IPS-15b (cell line): ENCODE measurements around the gene GPR146.
"Not testable (repeated sequence)": the region's sequence is repeated elsewhere in the genome, so short reads cannot be mapped to it uniquely, and the experiment has no call there.

Experiments used
- H3K27me3 ChIP-seq: one replicate; pipeline ENCODE4 v1.6.1; 2013; ENCODE audit warnings: low read length; ENCODE audit not compliant: control insufficient read depth, insufficient read depth
- H3K36me3 ChIP-seq: one replicate; pipeline ENCODE4 v1.6.1; 2013; ENCODE audit warnings: low read length; ENCODE audit not compliant: control insufficient read depth, insufficient read depth
- H3K4me1 ChIP-seq: one replicate; pipeline ENCODE4 v1.6.1; 2013; ENCODE audit warnings: mild to moderate bottlenecking, low read length; ENCODE audit not compliant: control insufficient read depth, insufficient read depth
- H3K4me3 ChIP-seq: one replicate; pipeline ENCODE4 v1.5.1; 2013; ENCODE audit warnings: low read depth, low read length
- H3K9ac ChIP-seq: one replicate; pipeline ENCODE4 v1.6.1; 2013; ENCODE audit warnings: low read depth, mild to moderate bottlenecking, low read length
- H3K9me3 ChIP-seq: one replicate; pipeline ENCODE4 v1.6.1; 2013; ENCODE audit warnings: mild to moderate bottlenecking, low read length; ENCODE audit not compliant: control insufficient read depth, insufficient read depth

Gene GPR146

DNA sequence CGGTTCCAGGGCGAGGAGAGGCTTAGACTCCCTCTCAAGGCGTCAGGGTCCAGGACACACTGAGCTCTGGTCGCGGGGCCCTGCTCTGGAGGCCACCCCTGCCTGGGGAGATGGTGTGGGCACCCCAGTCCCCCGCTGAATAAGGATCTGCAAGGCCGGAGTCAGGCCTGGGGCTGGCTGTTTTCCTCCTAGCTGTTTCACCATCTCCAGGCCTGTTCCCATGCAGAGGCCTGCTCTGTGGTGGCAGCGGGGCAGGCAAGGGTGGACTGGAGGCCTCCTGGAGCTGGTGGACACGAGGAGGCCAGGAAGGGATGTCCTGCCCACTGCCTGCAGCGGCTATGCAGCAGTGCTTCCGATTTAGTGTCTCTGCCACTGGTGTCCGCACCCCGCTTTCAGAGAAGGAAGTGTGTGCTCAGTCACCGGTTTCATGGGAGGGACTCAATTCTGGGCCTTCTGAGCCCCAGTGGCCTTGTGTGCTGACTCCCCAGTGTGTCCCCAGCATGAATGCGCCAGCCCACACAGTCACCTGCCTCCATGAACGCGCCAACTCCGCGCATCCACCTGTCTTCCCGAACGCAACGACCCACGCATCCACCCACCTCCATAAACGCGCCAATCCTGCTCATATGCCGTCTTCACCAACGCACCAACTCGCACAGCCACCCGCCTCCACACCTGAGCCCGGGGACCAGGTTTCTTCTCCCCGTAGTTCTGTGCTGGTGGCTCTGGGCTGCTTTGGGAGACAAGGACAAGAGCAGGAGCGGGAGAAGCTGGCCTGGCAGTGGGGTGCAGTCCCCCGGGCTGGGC is 14.5 kb upstream of the GPR146 start:
- Histone ChIP-seq H3K36me3 (peaks cover 6% of the 10 kb centered on the region), H3K9me3 (no peaks in the 10 kb centered on the region), H3K4me1 (no peaks in the 10 kb centered on the region), H3K4me3 (no peak overlapping the region), H3K27me3 (no peaks in the 10 kb centered on the region), H3K9ac (no peak overlapping the region)

DNA sequence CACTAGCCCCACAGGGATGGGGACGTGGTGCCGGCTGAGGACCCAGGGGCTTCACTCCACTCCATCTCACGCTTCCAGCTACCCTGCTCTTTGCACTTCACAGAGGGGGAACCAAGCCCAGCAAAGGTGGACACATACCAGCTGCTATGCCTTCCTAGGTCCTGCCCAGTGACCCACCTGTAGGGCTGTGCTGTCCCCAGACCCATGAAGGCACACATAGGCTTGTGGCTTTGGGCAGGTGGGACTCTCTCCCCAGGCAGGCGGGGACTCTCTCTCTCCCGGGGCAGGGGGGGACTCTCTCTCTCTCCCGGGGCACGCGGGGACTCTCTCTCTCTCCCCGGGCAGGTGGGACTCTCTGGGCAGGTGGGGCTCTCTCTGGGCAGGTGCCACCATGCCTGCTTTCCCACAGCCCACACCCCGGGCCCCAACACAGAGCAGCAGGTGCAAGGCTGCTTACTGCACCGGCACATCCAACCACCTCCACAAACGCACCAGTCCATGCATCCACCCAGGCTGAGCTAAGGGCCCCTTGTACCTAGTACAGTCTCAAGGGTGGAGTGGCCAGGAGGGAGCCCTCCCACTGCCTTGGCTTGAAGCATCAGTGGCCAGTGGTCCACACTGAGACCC is 13.8 kb upstream of the GPR146 start:
- H3K9me3 ChIP-seq: no peaks in the 10 kb centered on the region
- no peaks in the 10 kb centered on the region for H3K27me3 ChIP-seq
- no peaks in the 10 kb centered on the region for H3K4me1 ChIP-seq
- H3K9ac ChIP-seq: no peak overlapping the region
- H3K36me3 ChIP-seq: no peaks in the 10 kb centered on the region
- no peak overlapping the region for H3K4me3 ChIP-seq

DNA sequence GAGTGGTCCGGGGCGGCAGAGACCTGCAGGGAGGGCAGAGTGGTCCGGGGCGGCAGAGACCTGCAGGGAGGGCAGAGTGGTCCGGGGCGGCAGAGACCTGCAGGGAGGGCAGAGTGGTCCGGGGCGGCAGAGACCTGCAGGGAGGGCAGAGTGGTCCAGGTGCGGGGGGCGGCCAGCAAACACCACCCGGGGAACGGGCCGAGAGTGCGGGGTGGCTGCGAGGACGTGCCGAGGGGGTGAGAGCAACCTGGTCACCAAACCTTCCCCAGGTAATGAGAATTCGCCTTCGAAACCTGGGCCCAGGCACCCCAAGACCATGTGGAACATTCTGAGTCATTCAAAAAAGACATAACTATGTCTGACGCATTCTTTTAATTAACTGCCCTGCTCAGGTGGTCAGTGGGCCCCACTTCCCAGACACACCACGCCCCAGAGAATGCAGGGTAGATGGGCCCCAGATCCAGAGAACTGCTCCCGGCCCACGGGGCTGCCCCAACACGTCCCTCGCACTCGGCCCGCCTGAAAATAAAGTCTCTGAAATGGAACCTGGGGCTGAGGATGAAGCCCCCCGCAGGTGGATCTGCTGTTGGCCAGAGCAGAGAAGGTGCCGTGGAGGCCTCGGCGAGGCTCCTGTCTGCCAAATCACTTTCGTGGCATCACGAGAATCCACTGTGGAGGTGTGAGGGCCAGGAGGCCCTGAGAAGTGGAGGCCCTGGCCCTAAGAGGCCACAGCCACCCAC is 12.5 kb upstream of the GPR146 start:
- Histone ChIP-seq H3K9ac (no peak overlapping the region), H3K4me1 (no peaks in the 10 kb centered on the region), H3K27me3 (no peaks in the 10 kb centered on the region), H3K36me3 (peaks cover 5% of the 10 kb centered on the region), H3K4me3 (no peak overlapping the region), H3K9me3 (no peaks in the 10 kb centered on the region)

DNA sequence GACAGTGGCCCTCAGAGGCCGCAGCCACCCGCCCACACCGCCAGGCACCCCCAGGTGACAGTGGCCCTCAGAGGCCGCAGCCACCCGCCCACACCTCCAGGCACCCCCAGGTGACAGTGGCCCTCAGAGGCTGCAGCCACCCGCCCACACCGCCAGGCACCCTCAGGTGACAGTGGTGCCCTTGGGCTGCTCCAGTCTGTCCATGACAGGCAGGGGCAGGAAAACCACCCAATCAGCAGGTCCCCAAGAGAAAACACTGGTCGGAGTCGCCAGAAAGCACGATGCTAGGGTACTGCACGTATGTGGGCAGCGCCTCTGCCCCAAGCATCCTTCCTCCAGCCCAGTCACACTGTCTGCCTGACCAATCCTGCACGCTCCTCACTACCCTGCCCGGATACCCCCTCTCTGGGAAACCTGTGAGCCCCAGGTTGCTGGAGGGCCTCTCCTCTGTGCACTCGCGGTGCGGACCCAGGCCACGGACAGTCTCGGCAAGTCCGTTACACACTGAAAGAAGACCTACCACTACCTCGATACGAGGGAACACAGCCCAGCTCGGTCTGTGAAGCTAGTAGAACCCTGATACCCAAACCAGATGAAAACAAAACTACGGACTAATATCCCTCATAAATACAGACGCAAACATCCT is 11.7 kb upstream of the GPR146 start:
- no peaks in the 10 kb centered on the region for H3K9me3 ChIP-seq
- H3K4me1 ChIP-seq: no peaks in the 10 kb centered on the region
- H3K36me3 ChIP-seq: peaks cover 5% of the 10 kb centered on the region
- no peaks in the 10 kb centered on the region for H3K27me3 ChIP-seq
- no peak overlapping the region for H3K4me3 ChIP-seq
- H3K9ac ChIP-seq: no peak overlapping the region

GRCh38 chr7:1033546-1034145 is 10.7 kb upstream of the GPR146 start:
- no peaks in the 10 kb centered on the region for H3K4me1 ChIP-seq

GRCh38 chr7:1034769-1035168 is 9.6 kb upstream of the GPR146 start:
- not testable (repeated sequence) for H3K9ac ChIP-seq, H3K4me1 ChIP-seq, H3K36me3 ChIP-seq, H3K4me3 ChIP-seq, H3K9me3 ChIP-seq, H3K27me3 ChIP-seq

More at GRCh38 chr7:1033546-1034145, 10.7 kb upstream of the GPR146 start:
- peaks cover 5% of the 10 kb centered on the region for H3K36me3 ChIP-seq
- no peak overlapping the region for H3K4me3 ChIP-seq
- H3K9ac ChIP-seq: no peak overlapping the region
- no peaks in the 10 kb centered on the region for H3K9me3 ChIP-seq
- H3K27me3 ChIP-seq: no peaks in the 10 kb centered on the region

GRCh38 chr7:1036164-1036928 is 8.0 kb upstream of the GPR146 start:
- not testable (repeated sequence) for H3K36me3 ChIP-seq, H3K9ac ChIP-seq, H3K9me3 ChIP-seq, H3K4me3 ChIP-seq, H3K27me3 ChIP-seq, H3K4me1 ChIP-seq

GRCh38 chr7:1040233-1040632 is 4.1 kb upstream of the GPR146 start:
- not testable (repeated sequence) for H3K9me3 ChIP-seq, H3K4me1 ChIP-seq, H3K9ac ChIP-seq, H3K4me3 ChIP-seq, H3K36me3 ChIP-seq, H3K27me3 ChIP-seq

DNA sequence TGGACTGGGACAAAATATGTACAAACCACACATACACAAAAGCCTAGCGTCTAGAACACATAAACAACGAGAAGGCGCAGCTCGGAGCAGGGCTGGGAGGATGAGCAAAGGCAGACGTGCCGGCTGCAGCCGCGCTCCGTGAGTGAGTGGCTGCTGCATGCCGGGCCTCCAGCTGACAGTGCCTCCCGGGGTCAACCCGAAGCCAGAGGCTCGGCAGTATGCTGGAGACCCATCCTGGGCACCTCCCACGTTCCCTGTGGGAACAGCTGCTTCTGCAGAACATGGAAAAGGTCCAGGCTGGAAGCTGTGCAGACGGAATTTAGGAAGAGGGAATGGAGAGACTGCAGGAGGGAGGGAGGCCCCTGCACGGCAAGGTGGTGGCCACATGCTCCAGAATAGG is 3.6 kb upstream of the GPR146 start:
- Histone ChIP-seq H3K27me3 (no peaks in the 10 kb centered on the region), H3K4me3 (no peak overlapping the region), H3K9ac (no peak overlapping the region), H3K9me3 (no peaks in the 10 kb centered on the region), H3K4me1 (no peaks in the 10 kb centered on the region), H3K36me3 (peaks cover 5% of the 10 kb centered on the region)

- peaks cover 3% of the 10 kb centered on the region for H3K36me3 ChIP-seq
- H3K9ac ChIP-seq: no peak overlapping the region
- H3K27me3 ChIP-seq: no peaks in the 10 kb centered on the region
- no peaks in the 10 kb centered on the region for H3K4me1 ChIP-seq
- H3K9me3 ChIP-seq: no peaks in the 10 kb centered on the region
- H3K4me3 ChIP-seq: no peak overlapping the region
These were observed 2.5 kb upstream of the GPR146 start for GRCh38 chr7:1041551-1042491.
